ENCODE results near the gene ENTR1.

Gene ENTR1

DNA sequence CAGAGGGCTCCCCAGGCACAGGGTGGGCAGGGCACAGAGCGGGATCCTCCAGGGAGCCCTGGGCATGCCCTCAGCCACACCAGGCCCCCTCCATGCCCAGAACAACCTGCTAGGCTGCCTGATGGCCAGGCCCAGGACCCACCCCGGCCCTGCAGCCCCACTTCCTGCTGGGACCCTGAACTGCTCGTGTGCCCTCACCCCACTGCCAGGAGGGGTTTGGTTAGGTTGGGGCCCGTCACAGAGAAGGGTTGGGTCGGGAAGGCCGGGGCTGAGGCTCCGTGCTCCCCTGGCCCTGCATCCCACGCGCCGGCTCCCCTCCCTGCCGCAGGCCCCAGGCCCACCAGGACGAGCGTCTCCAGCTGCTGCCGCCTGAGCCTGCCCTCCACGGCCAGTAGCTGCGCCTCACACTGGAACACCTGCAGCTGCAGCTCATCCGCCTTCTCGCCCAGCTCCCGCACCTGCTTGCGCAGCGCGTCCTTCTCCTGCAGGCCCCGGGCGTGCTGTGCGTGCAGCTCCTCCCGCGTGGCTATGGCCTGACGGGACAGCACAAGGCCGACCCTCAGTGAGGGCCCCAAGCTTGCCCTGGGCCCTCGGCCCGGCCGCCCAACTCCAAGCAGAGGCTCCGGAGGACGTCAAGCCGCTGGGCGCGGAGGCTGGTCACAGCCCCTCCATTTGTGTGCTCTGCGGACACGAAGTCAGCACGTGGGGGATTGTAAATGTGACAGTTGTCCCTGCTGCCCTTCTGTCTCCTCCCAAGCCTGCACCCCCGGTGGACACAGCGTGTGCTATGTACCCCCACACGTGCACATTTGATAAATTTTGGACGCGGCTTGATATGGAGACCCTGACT lies 42.9 kb downstream of the ENTR1 start:
- TF ChIP-seq SIN3A (IDR thresholded peaks at IDR 0.05; ENCODE audit: borderline replicate concordance, insufficient read depth, low read length): no peak
- TF ChIP-seq, protein P1, sequence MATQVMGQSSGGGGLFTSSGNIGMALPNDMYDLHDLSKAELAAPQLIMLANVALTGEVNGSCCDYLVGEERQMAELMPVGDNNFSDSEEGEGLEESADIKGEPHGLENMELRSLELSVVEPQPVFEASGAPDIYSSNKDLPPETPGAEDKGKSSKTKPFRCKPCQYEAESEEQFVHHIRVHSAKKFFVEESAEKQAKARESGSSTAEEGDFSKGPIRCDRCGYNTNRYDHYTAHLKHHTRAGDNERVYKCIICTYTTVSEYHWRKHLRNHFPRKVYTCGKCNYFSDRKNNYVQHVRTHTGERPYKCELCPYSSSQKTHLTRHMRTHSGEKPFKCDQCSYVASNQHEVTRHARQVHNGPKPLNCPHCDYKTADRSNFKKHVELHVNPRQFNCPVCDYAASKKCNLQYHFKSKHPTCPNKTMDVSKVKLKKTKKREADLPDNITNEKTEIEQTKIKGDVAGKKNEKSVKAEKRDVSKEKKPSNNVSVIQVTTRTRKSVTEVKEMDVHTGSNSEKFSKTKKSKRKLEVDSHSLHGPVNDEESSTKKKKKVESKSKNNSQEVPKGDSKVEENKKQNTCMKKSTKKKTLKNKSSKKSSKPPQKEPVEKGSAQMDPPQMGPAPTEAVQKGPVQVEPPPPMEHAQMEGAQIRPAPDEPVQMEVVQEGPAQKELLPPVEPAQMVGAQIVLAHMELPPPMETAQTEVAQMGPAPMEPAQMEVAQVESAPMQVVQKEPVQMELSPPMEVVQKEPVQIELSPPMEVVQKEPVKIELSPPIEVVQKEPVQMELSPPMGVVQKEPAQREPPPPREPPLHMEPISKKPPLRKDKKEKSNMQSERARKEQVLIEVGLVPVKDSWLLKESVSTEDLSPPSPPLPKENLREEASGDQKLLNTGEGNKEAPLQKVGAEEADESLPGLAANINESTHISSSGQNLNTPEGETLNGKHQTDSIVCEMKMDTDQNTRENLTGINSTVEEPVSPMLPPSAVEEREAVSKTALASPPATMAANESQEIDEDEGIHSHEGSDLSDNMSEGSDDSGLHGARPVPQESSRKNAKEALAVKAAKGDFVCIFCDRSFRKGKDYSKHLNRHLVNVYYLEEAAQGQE (IDR thresholded peaks at IDR 0.05; ENCODE audit: insufficient read depth in 1 of 2, low read depth in 2 of 2, low read length in 2 of 2): no peak
- TF ChIP-seq POLR2AphosphoS5 (IDR thresholded peaks at IDR 0.05; ENCODE audit: low read depth, low read length): no peak
- TF ChIP-seq FOXP2 (optimal IDR thresholded peaks at IDR 0.05; ENCODE audit: borderline replicate concordance, extremely low read depth, extremely low read length, insufficient read depth): no peak
- TF ChIP-seq TAF1 (IDR thresholded peaks at IDR 0.05; ENCODE audit: borderline replicate concordance, insufficient read depth, low read length): no peak

DNA sequence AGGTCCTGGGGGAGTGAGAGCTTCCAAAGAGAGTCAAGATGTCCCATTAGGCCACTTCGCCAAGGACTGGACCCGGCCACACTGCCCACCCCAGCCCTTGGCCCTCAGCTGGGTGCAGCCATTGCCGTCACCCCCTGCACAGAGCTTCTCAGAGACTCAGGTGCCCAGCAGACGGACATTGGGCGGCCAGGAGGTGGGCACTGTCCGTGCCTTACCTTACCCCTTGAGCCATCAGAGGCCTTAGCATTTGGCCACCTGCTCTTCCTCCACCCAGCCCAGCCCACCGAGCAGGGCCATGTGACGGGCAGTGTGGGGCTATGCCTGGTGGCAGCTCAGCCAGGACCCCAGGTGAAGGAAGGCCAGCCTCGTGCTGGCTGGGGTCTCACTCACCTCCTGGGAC lies 43.6 kb downstream of the ENTR1 start:
- TF ChIP-seq, protein P1 (IDR thresholded peaks at IDR 0.05; ENCODE audit: insufficient read depth in 1 of 2, low read depth in 2 of 2, low read length in 2 of 2): no peak
- TF ChIP-seq TAF1 (IDR thresholded peaks at IDR 0.05; ENCODE audit: borderline replicate concordance, insufficient read depth, low read length): no peak
- no peak for TF ChIP-seq SIN3A (IDR thresholded peaks at IDR 0.05; ENCODE audit: borderline replicate concordance, insufficient read depth, low read length)
- TF ChIP-seq FOXP2 (optimal IDR thresholded peaks at IDR 0.05; ENCODE audit: borderline replicate concordance, extremely low read depth, extremely low read length, insufficient read depth): no peak
- no peak for TF ChIP-seq POLR2AphosphoS5 (IDR thresholded peaks at IDR 0.05; ENCODE audit: low read depth, low read length)

DNA sequence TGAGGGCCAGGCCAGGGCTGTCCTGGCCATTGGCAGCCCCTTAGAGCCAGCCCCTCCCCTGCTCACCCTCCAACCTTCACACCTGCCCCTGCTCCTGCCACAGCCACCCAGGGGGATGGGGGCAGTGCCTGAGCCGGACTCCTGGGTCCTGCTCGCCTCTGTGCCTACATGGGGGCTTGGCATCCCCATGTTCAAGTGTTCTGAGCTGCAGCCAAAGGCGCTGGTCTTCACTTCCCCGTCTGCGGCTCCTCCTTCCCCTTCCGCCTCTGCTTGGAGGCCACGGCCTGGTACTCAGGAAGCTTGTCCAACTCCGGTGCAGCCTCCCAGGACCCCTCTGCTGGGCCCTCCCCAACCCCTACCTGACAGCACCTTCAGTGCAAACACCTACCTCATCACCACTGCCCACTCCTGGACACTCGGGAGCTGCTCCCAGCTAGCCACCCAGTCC lies 44.6 kb downstream of the ENTR1 start:
- TF ChIP-seq SIN3A (IDR thresholded peaks at IDR 0.05; ENCODE audit: borderline replicate concordance, insufficient read depth, low read length) (no peak), POLR2AphosphoS5 (IDR thresholded peaks at IDR 0.05; ENCODE audit: low read depth, low read length) (no peak), FOXP2 (optimal IDR thresholded peaks at IDR 0.05; ENCODE audit: borderline replicate concordance, extremely low read depth, extremely low read length, insufficient read depth) (no peak), TAF1 (IDR thresholded peaks at IDR 0.05; ENCODE audit: borderline replicate concordance, insufficient read depth, low read length) (no peak)
- TF ChIP-seq, protein P1 (IDR thresholded peaks at IDR 0.05; ENCODE audit: insufficient read depth in 1 of 2, low read depth in 2 of 2, low read length in 2 of 2): no peak

DNA sequence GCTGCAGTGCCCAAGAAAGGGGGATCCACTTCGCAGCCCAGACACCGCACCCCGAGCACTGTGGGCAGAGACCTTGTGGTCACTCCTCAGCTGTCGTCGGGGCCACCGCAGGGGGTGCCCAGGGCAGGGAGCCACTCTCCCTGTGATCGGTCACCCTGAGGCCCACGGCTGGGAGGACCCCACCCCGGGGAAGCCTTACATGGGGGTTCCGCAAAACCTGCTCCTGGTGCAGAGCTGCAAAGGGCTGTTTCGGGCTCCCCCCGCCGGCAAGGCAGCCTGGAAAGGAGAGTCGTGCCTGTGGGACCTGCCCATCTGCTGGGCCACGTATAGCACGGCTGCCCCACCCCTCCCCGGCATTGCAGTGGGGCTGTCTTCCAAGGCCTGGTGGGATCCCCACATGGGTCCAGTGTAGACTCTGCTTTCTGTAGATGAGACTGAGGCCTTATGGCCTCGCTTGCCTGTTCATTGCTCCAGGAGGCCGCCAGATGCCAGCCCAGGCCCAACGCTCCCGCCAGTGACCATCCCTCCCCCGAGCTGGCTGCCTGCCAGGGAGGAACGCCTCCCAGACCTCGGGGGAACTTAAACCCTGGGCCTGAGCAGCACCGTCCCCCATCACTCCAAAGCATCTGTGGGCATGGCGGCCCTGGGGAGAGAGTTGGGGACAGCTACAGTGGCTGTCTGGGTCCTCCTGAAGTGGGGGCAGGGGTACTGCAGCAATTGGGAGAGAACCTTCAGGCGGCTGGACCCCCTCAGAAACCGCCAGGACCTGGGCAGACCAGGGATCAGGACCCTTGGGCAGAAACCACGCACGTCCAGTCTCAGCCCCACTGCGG lies 45.3 kb downstream of the ENTR1 start:
- TF ChIP-seq SIN3A (IDR thresholded peaks at IDR 0.05; ENCODE audit: borderline replicate concordance, insufficient read depth, low read length) (no peak), TAF1 (IDR thresholded peaks at IDR 0.05; ENCODE audit: borderline replicate concordance, insufficient read depth, low read length) (no peak), POLR2AphosphoS5 (IDR thresholded peaks at IDR 0.05; ENCODE audit: low read depth, low read length) (no peak), FOXP2 (optimal IDR thresholded peaks at IDR 0.05; ENCODE audit: borderline replicate concordance, extremely low read depth, extremely low read length, insufficient read depth) (no peak)
- TF ChIP-seq, protein P1 (IDR thresholded peaks at IDR 0.05; ENCODE audit: insufficient read depth in 1 of 2, low read depth in 2 of 2, low read length in 2 of 2): no peak
